Skeletal muscle satellite cell (primary cell): ENCODE data around the gene CAPN5.
"Not testable (repeated sequence)": the region's sequence is repeated elsewhere in the genome, so short reads cannot be mapped to it uniquely, and the experiment has no call there.

Source experiments
- H3K27me3 ChIP-seq: 2 replicates; pipeline ENCODE4 v1.7.0; 2013; ENCODE audit warnings: low read length; ENCODE audit not compliant: control insufficient read depth, insufficient read depth
- H3K36me3 ChIP-seq: 2 replicates; pipeline ENCODE4 v1.7.0; 2013; ENCODE audit warnings: mild to moderate bottlenecking, control low read depth, low read length; ENCODE audit not compliant: insufficient read depth
- H3K4me1 ChIP-seq: 2 replicates; pipeline ENCODE4 v1.7.0; 2013; ENCODE audit warnings: low read length; ENCODE audit not compliant: control insufficient read depth, insufficient read depth
- H3K4me2 ChIP-seq: 2 replicates; pipeline ENCODE4 v1.7.0; 2013; ENCODE audit warnings: mild to moderate bottlenecking, low read length
- H3K4me3 ChIP-seq: 2 replicates; pipeline ENCODE4 v1.7.0; 2013; ENCODE audit warnings: low read length
- H3K9ac ChIP-seq: 2 replicates; pipeline ENCODE4 v1.7.0; 2013; ENCODE audit warnings: mild to moderate bottlenecking, low read depth, low read length, moderate library complexity
- H3K9me3 ChIP-seq: replicated peaks from 2 replicates; pipeline ENCODE4 v1.7.0; 2013; ENCODE audit warnings: mild to moderate bottlenecking, control low read depth, low read length

The CAPN5 gene

GRCh38 chr11:77095551-77096490 lies 29.1 kb downstream of the CAPN5 start:
- Histone ChIP-seq H3K4me3 (no peak overlapping the region), H3K4me2 (no peak overlapping the region), H3K4me1 (no peaks in the 10 kb centered on the region), H3K9ac (no peak overlapping the region), H3K9me3 (no peaks in the 10 kb centered on the region), H3K36me3 (peaks cover 12% of the 10 kb centered on the region), H3K27me3 (no peaks in the 10 kb centered on the region)

GRCh38 chr11:77096591-77097019 lies 29.8 kb downstream of the CAPN5 start:
- H3K9ac ChIP-seq, result no peak overlapping the region
- no peaks in the 10 kb centered on the region for H3K27me3 ChIP-seq
- no peaks in the 10 kb centered on the region for H3K9me3 ChIP-seq
- H3K4me3 ChIP-seq, result no peak overlapping the region
- no peaks in the 10 kb centered on the region for H3K4me1 ChIP-seq
- peaks cover 12% of the 10 kb centered on the region for H3K36me3 ChIP-seq
- no peak overlapping the region for H3K4me2 ChIP-seq

- not testable (repeated sequence) for H3K4me3 ChIP-seq, H3K4me1 ChIP-seq, H3K4me2 ChIP-seq, H3K9me3 ChIP-seq, H3K27me3 ChIP-seq, H3K9ac ChIP-seq
- H3K36me3 ChIP-seq, result peaks cover 12% of the 10 kb centered on the region
Measured at GRCh38 chr11:77097180-77097579, 30.4 kb downstream of the CAPN5 start.

GRCh38 chr11:77100166-77101042 lies 33.6 kb downstream of the CAPN5 start:
- Histone ChIP-seq H3K4me2 (no peak overlapping the region), H3K36me3 (peaks cover 13% of the 10 kb centered on the region), H3K9ac (no peak overlapping the region), H3K4me3 (no peak overlapping the region), H3K4me1 (peaks cover 7% of the 10 kb centered on the region), H3K27me3 (no peaks in the 10 kb centered on the region), H3K9me3 (no peaks in the 10 kb centered on the region)

GRCh38 chr11:77101043-77101537 lies 34.3 kb downstream of the CAPN5 start:
- Histone ChIP-seq H3K9me3 (no peaks in the 10 kb centered on the region), H3K4me1 (peaks cover 11% of the 10 kb centered on the region), H3K4me3 (no peak overlapping the region), H3K9ac (no peak overlapping the region), H3K4me2 (no peak overlapping the region), H3K27me3 (no peaks in the 10 kb centered on the region), H3K36me3 (peaks cover 13% of the 10 kb centered on the region)

- Histone ChIP-seq H3K27me3 (no peaks in the 10 kb centered on the region), H3K4me3 (no peak within 1 kb of the TSS), H3K9me3 (no peaks in the 10 kb centered on the region), H3K4me2 (no peak within 1 kb of the TSS), H3K9ac (no peak within 1 kb of the TSS), H3K36me3 (peaks cover 13% of the 10 kb centered on the region), H3K4me1 (peaks cover 24% of the 10 kb centered on the region)
Measured at GRCh38 chr11:77102246-77103210, 35.8 kb downstream of the CAPN5 start, which contains the start of gene OMP. Gene OMP, plus strand, starts transcription at chr11:77102840. Its CDS starts 0 bp downstream, at chr11:77102840.

GRCh38 chr11:77103319-77103718 lies 36.5 kb downstream of the CAPN5 start:
- Histone ChIP-seq H3K9me3 (no peaks in the 10 kb centered on the region), H3K4me2 (no peak overlapping the region), H3K9ac (no peak overlapping the region), H3K4me1 (peaks cover 32% of the 10 kb centered on the region), H3K4me3 (no peak overlapping the region), H3K27me3 (no peaks in the 10 kb centered on the region), H3K36me3 (peaks cover 13% of the 10 kb centered on the region)

- Histone ChIP-seq H3K36me3 (peaks cover 13% of the 10 kb centered on the region), H3K27me3 (no peaks in the 10 kb centered on the region), H3K4me3 (no peak overlapping the region), H3K4me1 (peaks cover 46% of the 10 kb centered on the region), H3K9me3 (no peaks in the 10 kb centered on the region), H3K9ac (no peak overlapping the region), H3K4me2 (no peak overlapping the region)
Measured at GRCh38 chr11:77104727-77105126, 38.0 kb downstream of the CAPN5 start.

GRCh38 chr11:77106321-77106720 lies 39.5 kb downstream of the CAPN5 start:
- no peaks in the 10 kb centered on the region for H3K9me3 ChIP-seq
- no peak overlapping the region for H3K4me3 ChIP-seq
- peaks cover 61% of the 10 kb centered on the region for H3K4me1 ChIP-seq
- H3K9ac ChIP-seq, result no peak overlapping the region
- no peaks in the 10 kb centered on the region for H3K27me3 ChIP-seq
- no peak overlapping the region for H3K4me2 ChIP-seq
- H3K36me3 ChIP-seq, result peaks cover 13% of the 10 kb centered on the region

GRCh38 chr11:77106759-77107158 lies 40.0 kb downstream of the CAPN5 start:
- no peak overlapping the region for H3K9ac ChIP-seq
- H3K36me3 ChIP-seq, result peaks cover 13% of the 10 kb centered on the region
- no peak overlapping the region for H3K4me2 ChIP-seq
- no peaks in the 10 kb centered on the region for H3K27me3 ChIP-seq
- no peak overlapping the region for H3K4me3 ChIP-seq
- peaks cover 61% of the 10 kb centered on the region for H3K4me1 ChIP-seq
- no peaks in the 10 kb centered on the region for H3K9me3 ChIP-seq
